ENCODE results near the gene LEMD3.

The LEMD3 gene

DNA sequence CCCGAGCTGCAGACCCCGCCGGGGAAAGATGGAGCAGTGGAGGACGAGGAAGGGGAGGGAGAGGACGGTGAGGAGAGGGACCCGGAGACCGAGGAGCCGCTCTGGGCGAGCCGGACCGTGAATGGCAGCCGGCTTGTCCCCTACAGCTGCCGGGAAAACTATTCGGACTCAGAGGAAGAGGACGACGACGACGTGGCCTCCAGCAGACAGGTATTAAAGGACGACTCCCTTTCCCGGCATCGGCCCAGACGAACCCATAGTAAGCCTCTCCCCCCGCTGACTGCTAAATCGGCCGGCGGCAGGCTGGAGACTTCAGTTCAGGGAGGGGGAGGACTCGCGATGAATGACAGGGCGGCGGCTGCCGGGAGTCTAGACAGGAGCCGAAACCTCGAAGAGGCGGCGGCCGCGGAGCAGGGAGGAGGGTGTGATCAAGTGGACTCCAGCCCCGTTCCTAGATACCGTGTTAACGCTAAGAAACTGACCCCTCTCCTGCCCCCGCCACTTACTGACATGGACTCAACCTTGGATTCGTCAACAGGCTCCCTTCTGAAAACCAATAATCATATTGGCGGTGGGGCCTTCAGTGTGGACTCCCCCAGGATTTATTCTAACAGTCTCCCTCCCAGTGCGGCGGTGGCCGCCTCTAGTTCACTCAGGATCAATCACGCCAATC lies 962 bp downstream of the LEMD3 start:
- peak; percentile 80 for DNase-seq

DNA sequence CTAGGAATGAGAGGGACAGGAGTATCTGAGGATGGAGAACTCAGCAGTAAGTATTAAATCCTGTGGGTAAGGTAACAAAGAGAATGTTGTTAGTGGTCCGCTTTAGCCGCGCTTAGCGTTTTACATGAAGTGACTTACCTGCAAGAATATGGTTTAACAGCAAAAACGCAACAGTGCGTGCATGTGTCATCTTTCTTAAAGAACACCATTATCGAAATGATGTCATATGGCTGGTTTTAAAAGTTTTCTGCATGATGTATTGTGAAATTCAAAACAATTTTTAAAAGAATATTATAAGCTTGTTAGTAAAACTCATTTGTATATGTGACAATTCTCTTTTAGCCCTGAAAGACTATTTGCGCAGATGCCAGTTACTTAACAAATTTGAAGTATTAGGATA lies 1.7 kb downstream of the LEMD3 start:
- no peak for DNase-seq

DNA sequence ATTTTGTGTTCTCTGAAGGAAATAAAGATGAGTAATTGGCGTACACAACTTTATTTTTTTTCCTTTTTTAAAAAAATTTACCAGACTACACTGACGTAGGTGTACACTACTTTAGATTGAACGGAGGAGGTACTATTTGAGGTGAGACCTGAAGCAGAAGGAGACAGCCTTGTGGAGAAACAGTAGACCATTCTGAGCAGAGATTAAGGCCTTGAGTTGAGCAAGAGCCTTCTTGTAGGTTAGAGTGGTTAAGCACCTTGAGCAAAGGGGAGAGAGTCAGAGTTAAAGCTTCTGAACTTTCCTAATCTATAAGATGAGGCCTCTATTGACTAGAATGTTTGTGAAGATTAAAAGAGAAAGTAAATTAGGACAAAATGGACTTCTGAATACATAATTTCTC lies 2.5 kb downstream of the LEMD3 start:
- DNase-seq: no peak

DNA sequence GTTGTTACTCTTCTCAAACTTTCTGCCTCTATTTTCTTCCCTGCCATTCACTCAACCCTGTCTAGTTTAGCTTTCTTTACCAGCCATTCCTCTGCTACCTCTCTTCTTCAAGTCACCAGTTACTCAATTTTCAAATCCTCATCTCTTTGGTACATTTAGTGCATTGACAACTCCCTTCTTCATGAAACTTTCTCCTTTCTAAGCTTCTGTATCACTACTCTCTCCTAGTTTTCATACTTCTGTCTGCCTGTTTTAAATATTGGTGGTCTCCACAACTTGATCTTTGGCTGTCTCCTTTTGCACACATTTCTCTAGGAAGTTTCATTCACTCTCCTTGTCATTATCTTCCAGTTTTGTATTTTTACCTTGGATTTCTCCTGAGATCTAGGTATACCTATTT lies 6.0 kb downstream of the LEMD3 start:
- DNase-seq: no peak

DNA sequence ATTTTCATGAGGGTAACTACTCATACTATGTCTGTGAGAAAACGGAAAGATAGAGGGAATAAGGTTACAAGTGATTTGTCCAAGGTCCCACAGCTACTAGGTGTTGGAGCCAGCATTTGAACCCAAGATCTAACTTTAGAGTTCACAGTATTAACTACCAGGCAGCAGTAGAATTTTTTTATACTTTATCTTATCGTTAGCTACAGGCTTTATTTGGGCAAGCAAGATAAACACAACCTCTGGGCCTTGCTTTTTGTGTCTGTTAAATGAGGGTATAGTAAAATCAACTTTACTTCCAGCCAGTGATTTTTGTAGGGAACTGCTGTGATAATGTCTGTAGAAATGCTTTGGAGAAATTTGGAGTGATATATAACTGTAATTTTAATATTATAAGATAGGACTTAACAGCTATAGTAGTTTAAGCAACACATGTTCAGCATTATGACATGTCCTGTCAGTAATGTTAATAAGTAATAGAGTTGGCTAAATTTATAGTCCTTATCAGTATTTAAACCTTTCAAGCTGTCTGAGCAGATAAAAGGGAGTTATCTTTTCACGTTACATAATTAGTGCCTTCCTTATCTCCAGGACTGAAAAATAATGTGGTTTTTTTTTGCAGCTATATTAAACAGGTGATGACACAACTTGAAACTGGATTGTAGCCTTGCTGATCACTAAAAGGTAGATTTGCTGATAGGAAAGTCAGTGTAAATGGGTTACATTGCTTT lies 12.8 kb downstream of the LEMD3 start:
- DNase-seq: no peak

DNA sequence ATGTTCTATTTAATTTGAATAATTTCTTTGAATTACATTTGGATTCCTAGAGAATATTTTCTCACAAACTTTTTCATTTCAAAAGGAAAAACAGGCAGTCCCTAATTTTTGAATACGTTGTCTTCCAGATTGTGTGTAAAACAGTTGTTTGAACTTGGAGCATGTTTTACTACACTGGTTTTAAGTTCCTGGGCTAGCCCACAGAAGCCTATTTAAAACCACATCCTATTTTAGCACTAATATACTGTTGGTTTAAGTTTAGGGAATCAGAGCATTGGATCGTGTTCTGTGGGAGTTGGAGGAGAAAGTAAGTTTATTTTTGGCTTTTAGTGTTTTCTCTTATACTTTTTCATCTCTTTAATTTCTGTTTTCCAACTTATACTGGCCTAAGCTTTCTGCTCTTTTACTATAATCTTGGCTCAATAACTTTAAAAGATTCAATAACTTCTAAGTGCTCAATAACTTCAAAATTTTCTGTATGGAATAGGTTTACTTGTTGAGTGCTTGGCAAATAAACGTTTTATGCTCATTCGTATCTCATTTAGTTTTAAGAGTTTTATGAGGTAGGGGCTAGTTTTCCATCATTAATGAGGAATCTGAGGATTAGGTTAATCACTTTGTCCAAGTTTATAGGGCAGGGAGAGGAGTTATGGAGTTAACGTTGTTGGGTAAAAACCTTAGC lies 14.9 kb downstream of the LEMD3 start:
- DNase-seq: no peak

DNA sequence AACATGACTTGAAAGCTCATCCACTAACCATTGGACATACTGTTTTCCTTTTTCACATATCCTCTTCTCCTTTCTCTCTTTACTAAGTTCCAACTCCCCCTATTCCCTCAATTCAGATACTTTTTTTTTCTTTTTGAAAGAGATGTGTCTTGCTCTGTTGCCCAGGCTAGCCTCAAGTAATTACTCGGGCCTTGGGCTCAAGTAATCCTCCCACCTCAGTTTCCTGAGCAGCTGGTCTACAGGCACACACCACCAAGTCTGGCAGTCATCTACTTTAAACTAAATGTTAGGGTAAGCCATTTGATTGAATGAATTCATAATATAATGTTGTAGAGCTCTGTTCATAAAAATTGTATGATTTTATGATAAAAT lies 15.5 kb downstream of the LEMD3 start:
- DNase-seq: no peak

DNA sequence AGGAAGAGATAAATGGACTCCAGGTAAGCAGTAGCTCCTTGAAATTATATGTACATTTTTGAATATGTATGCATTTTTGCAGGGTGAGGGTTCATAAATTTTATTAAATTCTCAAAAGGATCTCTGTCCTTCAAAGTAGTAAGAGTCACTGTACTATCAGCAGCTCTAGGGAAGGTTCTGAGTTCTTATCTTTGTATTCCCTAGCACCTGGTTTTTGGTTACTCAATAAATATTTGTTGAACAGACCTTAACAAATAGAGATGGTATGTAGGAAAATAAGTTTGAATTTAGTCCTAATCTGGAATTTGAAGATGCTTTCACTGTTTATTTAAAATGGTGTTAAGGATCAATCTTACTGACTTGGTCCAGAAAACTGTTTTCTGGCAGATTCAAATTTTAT lies 18.3 kb downstream of the LEMD3 start:
- DNase-seq: no peak

DNA sequence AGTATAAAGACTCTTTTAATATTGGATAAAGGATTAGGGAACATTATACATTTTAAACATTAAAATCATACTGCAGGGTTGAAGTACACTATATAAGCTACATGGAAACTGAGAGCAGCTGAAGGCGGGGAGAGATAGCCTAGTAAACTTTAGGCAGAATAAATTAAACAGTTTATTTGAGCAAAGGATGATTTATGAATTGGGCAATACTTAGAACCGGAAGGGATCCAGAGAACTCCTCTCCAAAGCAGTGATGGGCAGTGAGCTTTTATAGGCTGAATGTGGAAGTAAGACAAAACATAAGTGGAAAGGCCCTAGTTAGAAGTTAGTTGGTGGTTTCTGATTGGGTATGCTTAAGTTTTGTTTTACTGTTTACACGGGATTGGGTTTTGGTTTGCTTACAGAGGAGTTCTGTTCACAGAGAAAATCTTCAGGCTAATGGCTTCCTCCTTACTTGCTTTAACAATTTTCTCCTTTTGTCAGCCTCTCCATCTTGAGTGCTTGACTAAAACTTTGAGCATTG lies 18.9 kb downstream of the LEMD3 start:
- DNase-seq: no peak

DNA sequence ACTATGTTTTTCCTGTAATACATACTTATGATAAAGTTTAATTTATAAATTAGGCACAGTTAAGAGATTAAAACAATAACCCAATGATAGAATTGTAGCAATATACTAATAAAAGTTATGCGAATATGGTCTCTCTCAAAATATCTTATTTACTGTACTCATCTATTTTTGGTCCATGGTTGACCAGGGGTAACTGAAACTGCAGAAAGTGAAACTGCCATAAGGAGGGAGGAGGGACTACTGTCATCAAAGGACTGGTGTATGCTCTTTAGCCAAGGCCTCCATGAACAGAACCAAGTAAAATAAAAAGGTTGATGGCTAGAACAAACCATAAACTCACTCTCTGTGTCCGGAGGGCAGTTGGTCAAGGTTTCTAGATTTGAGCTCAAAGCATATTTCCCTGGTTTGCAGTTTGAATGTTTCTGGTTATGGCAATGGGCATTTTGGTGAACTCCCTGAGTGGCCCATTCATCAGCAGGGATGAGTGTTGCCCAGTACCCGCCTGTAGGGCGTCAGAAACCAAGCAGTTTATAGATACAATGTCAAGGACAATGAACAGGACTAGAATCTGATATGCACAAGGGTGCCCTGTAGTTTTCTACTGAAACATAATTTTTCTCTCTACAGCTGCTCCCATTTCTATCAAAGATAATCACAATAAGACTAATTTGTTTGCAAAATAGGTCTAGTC lies 19.8 kb downstream of the LEMD3 start:
- no peak for DNase-seq

DNA sequence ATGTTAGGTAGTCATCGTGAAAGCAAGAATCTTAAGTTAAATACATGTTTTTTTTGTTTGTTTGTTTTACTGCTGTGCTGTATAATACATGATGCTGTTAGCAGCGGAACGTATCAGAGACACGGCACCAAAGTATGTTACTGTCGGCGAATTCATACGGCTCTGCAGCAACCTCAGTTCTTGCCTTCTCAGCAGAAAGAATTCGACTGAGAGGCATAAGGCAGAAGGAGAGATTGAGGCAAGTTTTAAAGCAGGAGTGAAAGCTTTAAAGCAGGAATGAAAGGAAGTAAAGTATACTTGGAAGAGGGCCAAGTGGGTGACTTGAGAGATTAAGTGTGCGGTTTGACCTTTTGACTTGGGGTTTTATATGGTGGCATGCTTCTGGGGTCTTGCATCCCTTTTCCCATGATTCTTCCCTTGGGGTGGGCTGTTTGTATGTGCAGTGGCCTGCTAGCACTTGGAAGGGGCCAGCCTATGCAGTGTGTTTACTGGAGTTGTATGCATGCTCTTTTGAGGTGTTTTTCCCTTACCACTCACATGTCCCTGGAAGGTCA lies 23.7 kb downstream of the LEMD3 start:
- DNase-seq: no peak

DNA sequence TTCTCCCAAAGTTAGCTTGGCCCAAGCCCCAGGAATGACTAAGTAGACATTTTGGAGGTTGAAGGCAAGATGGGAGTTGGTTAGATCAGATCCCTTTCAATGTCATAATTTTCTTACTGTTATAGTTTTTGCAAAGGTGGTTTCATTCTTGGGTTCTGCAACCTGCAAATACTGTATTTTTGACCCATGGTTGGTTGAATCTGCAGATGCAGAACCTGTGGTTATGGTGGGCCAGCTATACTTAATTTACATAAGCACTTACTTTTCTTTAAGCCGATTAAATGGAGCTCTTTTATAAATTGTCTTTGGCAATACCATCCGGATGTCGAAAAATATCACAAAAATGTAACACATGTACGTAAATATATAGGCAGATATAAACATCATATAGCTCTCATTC lies 25.6 kb downstream of the LEMD3 start:
- DNase-seq: no peak

DNA sequence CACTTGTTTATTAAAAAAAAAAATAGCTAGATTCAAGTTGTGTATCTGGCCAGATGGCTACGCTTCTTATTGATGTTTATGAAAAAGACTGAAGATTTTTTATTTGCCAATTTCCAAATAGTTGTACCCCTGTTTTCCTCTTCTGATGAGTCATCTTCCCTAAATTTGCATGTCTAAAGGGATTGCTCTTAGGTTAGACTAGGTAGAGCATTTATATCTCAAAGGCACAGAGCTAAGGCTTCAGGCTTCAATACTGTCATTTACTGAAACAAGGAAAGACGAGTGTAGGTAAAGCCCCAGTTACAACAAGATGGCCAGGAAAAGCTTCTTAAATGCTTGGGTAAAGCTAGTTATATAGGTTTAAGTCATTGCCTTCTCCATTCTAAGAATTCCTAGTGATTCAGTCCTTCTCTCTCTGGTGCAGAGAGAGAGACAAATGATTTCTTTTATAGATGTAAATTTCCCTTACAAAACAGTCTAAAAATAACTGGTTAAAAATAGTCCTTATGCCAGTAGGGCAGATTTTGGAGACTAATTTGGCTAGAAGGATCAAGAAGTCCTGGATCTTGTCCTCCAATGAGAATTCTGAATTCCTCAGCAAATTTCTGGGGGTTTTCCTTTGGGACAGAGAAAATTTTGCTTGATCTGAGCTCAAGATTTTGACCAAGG lies 26.1 kb downstream of the LEMD3 start:
- DNase-seq: no peak

DNA sequence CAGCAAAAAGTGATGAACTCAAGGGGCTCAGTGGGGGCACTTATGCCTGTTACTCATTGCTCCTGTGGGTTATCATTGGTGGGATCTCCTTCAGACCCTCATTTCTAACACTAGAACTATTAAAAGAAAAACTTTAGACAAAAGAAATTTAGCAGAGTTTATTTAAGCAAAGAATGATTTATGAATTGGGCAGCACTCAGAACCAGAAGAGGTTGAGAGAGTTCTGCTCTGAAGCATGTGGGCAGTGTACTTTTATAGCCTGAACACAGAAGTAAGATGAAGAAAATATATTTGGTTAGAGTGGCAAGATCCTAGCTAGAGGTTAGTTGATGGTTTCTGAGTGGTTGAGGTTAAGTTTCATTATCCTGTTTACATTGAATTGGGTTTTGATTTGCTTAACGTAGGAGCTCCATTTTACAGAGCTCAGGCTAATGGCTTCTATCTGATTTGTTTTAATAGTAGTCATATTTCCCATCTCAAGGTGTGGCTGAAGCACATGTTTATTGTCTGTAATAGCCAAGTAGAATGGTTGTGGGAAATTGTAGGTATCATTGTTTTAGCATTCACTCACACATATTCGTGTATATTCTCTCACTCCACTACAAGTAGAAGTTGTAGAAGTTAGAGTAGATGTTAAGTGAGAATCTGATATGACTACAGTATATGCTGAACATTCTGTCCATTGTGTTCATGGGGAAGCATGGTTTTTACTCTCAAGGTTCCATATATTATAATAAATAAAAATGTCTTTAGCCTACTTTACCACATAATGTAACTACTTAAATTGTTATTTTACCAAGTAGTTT lies 27.6 kb downstream of the LEMD3 start:
- DNase-seq: no peak

DNA sequence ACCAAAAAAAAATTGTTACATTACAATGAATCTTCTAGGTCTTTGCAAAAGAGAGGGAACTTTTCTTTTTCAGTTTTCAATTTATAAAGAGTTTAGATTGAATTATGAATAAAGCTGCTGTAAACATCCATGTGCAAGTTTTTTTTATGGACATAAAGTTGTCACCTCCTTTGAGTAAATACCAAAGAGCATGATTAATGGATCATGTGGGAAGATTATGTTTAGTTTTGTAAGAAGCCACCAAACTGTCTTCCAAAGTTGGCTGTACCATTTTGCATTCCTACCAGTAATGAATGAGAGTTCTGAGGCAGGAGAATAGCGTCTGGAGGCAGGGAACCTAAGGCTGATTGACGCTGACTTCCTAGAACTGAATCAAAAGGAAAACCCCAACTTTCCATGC lies 30.2 kb downstream of the LEMD3 start:
- no peak for DNase-seq

DNA sequence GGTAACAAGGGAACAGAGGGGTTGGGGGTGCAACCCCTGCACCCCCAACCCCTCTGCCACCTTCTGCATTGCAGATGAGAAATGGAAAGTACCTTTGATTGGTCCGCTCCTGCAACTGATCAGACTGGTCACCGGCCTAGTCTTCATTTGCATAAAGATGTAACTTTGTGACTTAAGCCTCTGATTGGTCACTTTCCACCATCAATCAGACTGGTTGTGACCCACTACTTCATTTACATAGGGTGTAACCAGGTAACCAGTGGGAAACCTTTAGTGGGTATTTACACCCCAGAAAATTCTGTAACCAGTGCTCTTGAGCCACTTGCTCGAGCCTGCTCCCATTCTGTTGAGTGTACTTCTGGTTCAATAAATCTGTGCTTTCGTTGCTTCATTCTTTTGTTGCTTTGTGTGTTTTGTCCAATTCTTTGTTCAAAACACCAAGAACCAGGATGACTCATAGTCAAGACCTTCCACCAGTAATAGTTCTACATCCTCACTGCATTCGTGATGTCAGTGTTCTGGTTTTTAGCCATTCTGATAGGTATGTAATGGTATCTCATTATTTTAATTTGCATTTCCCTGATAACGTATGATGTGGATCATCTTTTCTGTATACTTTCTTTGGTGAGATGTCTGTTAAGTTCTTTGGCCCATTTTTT lies 30.8 kb downstream of the LEMD3 start:
- no peak for DNase-seq

DNA sequence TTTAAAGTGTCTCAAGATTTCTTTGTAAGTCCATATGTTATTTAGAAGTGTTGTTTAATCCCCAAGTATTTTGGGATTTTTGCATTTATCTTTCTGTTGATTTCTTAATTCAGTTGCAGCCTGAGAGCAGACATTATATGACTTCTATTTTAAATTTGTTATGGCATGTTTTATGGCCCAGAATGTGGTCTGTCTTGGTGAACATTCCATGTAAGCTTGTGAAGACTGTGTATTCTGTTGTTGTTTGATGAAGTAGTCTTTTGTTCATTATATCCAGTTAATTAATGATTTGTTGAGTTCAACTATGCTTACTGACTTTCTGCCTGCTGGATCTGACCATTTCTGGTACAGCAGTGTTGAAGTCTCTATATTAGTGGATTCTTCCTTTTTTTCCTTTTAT lies 34.0 kb downstream of the LEMD3 start:
- no peak for DNase-seq

DNA sequence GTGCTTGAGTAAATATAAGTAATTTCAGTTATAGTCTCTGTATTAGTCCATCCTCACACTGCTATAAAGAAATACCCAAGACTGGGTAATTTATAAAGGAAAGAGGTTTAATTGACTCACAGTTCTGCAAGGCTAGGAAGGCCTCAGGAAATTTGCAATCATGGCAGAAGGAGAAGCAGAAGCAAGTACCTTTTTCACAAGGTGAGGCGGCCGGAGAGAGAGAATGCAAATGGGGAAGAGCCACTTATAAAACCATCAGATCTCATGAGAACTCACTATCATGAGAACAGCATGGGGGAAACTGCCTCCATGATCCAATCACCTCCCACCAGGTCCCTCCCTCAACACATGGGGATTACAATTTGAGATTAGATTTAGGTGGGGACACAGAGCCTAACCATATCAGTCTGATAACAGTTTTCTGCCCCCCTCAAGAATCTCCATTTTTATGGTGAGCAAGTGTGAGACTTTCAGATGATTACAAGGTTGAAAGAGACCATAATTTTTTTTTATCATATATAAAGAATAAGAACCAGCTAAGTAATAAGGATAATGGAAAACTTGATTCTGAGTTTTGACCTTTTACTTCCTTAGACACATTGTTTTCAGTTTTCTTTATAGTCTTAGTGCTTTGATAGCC lies 35.6 kb downstream of the LEMD3 start:
- no peak for DNase-seq

DNA sequence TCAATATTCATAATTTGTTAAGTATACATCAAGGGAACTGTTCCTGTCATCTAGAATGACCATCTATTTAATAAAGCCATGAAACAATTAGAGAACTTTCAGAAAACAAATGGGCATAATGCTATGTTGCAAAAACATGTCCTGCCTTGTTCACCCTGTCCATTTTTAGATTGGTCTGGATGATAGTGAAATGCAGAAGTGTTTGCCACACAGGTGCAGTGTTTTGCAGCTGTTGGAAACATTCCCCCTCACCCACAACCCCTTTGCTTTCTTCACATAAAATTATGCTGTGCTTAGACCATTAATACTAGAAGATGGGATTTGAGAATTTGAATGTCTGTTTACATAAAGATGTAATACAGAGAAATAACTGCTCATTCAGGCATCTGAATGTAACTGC lies 36.5 kb downstream of the LEMD3 start:
- no peak for DNase-seq

DNA sequence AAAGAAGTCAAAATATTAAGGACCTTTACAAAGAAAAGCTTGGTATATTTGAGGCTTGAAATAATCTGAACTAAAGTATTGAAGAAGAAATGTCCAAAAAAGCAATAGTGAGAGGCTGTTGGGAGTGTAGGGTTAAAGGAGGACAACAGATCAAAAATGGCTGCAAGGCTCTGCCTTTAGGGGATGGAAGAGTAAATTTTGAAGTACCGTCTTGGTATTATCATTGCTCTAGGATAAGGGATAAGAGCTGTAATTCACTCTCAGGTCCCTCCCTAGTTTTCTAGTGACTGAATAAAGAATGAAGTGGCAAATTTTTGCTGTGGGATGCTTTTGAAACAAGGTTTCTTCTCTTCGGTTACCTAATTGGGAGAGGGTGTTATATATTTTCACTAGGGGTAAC lies 38.7 kb downstream of the LEMD3 start:
- DNase-seq: no peak

All from activated CD8-positive, alpha-beta memory T cell treated with anti-CD3 and anti-CD28 coated beads for 24 hours (primary cell).